SKM-1 (cell line): Measurements from ENCODE around the gene EEPD1.
A peak's percentile ranks its signal among the peaks of the same experiment; 100 is the strongest.

ENCODE experiments used
- DNase-seq: peaks from one replicate; lab custom pipeline; 2025; ENCODE audit not compliant: unreplicated experiment; lab: John Stamatoyannopoulos, UW

The EEPD1 gene

DNA sequence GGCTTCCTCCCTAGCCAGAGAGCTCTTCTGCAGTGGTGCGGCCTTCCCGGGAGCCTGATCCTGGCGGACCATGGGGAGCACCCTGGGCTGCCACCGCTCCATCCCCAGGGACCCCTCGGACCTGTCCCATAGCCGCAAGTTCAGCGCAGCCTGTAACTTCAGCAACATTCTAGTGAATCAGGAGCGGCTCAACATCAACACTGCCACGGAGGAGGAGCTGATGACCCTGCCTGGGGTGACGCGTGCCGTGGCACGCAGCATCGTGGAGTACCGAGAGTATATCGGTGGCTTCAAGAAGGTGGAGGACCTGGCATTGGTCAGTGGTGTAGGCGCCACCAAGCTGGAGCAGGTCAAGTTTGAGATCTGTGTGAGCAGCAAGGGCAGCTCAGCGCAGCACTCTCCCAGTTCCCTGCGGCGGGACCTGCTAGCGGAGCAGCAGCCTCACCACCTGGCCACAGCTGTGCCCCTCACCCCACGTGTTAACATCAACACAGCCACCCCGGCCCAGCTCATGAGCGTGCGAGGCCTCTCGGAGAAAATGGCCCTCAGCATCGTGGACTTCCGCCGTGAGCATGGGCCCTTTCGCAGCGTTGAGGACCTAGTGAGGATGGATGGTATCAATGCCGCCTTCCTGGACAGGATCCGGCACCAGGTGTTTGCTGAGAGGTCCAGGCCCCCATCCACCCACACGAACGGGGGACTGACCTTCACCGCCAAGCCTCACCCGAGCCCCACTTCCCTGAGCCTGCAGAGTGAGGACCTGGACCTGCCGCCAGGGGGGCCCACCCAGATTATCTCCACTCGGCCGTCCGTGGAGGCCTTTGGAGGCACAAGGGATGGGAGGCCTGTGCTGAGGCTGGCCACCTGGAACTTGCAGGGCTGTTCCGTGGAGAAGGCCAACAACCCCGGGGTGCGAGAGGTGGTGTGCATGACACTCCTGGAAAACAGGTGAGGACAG lies 1.5 kb downstream of the EEPD1 start:
- no peak for DNase-seq

DNA sequence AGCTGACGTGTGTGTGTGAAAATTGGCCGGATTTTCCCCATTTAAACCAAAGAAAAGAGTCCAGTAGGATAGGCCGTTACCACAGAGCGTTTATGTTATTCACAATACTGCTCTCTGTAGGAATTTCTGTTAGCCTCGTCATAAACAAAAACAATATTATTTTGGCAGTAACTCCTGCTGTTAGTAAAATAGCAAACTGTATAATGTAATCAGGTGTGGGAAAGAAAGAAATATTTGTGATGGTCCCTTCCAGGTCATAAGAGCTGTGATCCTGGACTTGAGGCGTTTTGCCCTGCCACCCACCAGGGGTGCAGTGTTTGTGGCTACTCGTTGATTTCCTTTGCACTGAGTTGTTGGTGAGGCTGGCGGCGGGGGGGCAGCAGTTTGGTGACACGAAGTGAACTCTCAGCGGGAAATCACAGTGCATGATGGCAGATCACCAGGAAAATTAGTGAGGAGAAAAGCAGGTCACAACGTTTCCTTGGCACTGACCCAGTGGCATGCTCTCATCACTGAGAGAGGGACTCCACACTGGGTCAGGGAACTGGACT lies 2.8 kb downstream of the EEPD1 start:
- no peak for DNase-seq

DNA sequence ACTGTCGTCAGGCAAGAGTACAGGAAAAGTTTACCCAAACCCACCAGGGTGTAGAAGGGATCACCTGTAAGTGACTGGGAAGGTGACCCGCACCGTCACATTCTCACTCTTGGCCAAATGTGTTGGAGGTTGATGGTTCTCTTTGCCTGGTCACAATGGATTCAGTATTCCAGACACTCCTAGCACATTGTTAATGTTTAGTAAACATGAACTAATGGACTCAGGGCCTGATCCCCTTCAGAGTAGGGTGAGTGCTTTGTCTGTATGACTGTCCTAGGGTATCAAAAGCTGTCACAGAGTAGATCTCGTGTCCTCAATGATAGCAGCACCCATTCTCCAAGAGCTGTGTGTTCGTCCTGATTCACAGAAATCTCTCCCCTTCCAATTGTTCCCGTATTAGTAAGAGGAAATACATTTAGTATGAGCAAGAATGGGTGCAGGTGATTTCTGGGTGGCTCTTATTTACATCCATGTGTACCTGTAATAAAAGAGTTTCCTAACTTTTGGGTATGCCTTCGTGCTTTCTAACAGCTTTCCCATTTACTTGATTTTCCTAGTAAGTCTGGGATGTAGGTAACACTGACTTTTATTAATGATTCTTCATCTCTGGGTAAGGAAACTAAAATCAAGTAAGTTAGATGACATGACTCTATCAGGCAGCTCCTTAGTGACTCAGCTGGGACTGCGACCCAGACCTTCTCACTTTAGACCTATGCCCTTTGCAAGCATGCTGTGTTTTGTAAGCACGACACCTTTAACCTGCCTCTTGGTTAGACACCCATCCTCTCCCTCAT lies 4.7 kb downstream of the EEPD1 start:
- DNase-seq, result no peak

DNA sequence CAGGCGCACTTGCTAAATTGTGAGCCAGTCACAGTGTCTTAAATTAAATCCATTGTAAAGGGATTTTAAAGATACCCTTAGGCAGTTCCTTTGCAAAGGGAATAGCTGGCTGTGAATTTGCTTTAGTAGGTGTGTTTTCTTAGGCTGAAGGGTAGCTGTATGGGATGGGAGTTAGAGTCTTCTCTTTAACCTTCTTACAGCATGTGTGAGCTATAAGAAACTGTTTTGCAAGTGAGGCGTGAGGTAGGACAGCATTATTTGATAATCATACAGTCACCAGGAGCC lies 5.2 kb downstream of the EEPD1 start:
- no peak for DNase-seq

DNA sequence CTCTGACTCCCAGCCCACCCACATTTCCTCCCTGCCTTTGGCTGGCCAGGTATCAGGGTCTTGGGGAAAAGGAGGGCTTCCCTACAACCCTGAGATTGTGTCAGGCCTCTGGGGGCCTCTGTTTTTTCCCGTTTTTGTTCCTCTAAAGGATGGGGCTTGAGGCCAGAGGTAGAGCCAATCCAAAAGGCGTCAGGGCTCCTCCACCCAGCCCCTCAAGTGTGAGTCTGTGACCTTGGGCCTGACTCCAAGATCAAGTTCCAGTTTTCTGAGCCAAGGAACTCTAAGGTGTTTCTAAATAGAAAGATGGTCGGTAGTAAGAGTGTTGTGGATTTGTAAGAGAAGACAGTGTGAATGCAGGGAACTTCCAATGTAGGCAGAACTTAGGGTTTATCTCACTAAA lies 6.6 kb downstream of the EEPD1 start:
- DNase-seq, result no peak

DNA sequence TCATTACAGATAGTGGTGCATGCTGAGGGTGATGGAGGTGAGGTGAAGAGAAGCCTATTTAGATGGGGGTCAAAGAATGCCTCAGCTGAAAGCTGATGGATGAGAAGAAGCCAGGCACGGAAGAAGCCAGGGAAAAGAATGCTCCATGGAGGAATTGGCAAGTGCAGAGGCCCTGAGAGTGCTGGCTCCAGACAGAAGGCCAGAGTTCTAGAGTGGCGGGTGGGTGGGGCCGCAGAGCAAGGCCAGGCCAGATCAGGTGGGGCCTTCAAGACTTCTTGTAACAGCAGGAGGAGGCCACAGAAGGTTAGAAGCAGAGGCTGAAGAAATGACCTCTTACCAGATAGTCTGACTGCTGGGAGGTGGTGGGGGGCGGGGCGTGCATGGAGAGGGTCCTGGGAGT lies 7.3 kb downstream of the EEPD1 start:
- DNase-seq, result no peak

DNA sequence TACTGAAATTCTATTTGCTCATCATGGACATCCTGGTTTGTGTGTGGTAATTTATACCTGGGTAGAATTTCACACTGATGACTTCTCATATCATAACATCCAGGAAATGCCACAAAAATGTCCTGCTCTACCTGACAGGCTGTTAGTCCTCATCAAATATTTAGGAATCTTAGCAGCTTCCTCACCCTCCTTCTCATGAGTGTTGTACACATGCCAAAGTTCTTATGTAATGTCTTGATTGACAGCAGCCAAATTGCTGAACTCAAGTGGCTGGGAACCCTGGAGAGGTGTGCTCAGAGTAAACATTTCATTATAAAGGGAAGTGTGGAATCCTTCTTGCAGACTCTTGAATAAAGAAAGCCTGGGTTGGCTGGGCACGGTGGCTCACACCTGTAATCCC lies 8.9 kb downstream of the EEPD1 start:
- no peak for DNase-seq

DNA sequence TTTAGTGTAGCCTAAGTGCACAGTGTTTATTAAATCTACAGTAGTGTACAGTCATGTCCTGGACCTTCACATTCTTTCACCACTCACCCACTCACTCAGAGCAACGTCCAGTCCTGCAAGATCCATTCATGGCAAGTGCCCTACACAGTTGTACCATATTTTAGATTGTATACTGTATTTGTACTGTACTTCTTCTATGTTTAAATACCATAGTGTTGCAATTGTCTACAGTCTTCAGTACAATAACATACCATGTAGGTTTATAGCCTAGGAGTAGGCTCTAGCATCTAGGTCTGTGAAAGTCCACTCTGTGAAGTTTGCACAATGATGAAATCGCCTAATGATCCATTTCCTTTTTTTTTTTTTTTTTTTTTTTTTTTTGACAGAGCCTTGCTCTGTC lies 12.0 kb downstream of the EEPD1 start:
- DNase-seq, result peak; percentile 25

DNA sequence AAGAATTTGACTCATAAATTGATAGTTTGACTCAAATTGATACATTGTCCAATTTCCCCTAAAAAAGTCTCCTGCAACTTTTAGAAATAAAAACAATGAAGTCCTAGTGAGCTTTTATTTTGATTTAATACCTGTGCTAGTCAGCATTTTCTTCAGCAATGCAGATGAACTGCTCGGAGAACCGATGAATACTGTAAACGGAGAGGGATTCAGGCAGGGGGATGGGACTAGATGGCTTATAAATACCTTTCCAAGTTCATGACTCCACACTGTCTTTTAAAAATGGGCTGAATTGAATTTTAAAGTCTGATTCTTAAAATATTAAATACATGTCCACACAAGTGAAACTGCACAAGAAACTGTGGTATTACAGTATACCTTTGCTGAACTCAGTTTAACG lies 12.7 kb downstream of the EEPD1 start:
- DNase-seq, result no peak

DNA sequence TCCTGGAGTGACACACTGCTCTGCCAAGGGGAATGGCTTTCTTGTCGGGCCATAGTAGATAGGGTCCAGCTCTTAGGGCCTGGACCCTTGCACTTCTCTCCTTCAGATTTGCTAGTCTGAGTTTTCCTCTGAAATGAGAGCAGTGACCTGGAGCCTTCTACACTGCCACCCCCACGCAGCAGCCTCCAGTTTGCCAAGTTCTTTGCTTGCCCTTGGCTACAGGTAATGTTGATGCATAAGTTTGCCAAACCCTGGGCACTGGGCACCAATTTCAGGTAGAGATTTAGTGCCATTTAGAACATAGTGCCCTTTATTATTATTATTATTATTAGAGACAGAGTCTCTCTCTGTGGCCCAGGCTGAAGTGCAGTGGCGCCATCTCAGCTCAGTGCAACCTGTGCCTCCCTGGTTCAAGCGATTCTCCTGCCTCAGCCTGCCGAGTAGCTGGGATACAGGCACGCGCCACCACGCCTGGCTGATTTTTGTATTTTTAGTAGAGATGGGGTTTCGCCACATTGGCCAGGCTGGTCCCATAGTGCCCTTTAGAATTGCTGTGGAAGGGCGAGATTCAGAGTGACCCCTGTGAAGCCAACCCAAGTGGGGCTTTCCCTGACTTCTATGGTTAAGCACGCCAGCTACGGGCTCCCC lies 14.5 kb downstream of the EEPD1 start:
- DNase-seq, result no peak

DNA sequence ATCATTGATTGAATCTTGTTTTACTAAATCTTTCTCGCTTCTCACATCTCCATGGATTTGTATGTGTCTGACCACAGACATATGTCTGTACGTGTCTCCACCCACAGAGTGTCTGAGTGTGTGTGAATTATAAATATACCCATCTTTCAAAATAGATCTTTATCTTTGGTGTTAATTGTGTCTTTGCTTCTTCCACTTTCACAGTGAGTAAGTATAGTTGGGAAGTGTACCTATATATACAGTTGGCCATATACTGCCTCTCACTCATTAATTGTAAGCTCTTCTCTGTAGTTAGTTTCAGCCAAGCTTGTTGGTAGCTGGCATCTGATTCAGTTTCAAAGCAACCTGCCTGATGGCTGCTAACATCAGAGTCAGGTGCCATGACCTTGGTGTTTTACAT lies 18.4 kb downstream of the EEPD1 start:
- no peak for DNase-seq

DNA sequence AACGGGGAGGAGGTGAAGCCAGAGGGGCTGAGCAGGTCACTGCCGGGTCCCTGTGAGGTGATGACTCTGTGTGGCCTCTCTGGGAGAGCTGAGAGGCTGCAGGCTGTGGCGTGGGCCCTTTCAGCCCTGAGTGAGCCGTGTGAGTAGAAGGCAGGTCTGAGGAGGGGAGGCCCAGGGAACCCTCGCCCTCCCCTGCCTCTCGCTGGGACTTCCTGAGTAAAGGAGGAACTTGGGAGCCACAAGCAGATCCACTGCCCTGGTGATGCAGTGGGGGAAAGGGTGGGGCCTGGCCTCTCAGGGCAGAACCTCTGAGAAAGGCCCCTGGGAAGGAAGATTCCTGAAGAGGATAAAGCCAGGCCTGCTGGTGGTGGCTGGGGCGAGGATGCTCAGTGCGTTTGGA lies 22.8 kb downstream of the EEPD1 start:
- peak; percentile 63 for DNase-seq

DNA sequence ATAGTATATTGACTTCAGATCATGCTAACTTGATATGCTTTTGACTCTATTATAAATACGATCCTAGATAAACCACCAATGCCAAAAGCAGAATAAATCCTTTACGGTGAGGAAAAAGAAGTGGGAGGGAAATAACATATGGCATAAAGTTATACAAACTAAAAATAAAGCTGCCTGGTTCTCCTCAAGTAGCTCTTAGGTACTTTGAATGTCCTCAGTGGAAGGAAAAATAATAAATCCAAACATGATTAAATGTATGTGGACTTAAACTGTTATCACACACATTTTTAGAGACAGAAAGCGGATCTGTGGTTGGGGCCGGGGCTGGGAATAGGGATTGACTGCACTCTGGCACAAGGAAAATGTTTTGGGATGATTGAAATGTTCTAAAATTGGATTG lies 23.6 kb downstream of the EEPD1 start:
- DNase-seq, result no peak

DNA sequence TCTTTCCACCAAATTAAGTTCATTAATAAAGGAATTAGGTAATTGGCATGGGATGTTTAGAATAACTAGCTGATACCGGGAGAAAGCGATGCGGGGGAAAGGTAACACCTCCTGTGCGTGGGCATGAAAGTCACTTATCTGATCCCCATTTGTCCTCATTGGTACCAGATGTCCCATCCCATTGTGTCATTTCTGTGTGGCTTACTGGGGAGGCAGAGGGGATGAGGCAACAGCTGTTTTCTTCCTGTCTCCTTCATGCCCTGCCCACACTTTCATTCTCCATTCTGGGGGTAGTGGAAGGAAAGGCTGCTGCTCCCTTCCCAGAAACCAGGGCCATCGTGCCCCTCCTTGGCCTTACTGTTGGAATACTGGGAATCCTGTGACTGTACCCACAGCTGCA lies 27.1 kb downstream of the EEPD1 start:
- DNase-seq, result no peak

DNA sequence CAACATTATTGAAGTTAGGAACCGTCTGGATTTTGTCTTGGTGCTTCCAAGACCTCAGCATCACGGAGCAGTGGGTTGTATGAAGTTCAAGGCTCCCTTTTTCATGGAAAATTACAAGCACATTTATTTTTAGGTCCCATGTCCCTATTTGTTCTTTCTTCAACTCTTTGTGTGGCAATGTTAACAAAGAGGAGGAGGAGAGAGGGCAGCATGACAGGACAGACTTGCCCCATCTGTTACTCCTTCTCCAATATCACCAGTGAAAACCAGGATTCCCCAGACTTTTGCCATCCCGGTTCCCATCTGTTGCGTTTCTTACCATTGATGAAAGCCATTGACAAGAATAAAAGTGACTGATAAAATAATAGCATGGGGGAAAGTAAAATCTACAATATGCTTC lies 28.6 kb downstream of the EEPD1 start:
- no peak for DNase-seq

DNA sequence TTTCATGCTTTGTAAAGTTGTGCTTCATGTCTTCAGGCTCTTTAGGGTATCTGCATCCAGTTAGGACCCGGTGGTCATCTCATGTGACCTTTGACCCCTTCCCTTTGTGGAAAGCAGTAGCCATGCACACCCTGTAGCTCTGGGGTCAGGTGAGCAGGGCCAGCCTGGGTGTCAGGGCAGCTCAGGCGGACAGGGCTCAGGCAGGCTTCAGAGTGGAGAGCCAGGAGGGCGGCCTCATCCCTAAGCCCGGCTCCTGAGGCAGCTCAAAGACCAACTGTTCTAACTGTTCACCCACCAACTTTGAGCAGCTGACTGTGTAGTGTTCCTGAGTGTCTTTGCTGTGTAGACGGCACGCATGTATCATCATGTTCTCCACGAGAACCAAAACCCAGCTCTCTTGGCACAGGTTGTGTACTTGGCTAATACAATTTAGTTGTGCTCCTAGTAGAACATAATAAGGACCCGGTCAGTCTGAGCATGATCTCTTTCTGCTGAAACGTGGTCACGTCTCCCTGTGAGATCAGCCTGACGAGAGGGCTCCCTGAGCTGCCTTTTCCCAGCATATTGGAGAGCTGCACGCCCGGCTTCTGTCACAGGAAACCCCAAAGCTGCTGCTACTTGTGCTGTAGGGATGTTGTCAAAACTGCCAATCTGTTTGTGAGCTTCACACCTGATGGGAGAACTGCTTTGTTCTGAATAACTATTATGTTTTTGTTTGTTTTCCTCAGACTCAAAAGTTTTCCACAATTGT lies 30.0 kb downstream of the EEPD1 start:
- no peak for DNase-seq

DNA sequence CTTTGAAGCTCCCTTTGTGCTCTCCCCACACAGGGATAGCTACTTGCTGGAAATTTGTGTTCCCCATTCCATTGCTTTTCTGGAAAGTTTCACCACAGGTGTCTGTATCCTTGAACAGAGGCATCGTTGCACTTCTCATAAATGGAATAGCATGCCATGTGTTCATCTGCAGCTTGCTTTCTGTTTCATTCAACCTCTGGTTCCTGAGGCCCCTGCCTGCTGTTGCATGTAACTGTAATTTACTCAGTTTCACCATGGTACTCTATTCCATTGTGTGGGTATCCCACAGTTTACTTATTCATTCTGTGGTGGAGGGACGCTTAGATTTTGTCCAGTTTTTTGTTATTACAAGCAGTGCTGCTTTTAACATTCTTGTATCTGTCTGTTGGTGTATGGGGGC lies 32.0 kb downstream of the EEPD1 start:
- no peak for DNase-seq

DNA sequence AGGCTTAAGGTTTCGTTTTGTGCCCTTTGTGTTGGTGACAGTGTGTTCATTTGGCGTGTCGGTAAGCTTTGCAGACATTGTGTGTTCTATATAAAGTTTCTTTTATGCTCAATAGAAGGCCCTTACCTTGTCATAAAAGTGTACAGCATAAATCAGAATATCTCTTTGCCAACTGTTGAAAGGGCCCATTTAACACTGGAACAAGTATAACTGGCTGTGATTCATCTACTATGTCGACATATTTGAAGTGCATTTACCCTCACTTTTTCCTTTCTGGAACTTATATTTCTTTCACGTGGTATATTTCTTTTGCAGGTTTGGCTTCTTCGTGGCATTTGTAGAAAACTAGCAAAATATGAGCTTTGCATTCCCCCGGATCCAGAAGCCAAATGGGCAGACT lies 32.7 kb downstream of the EEPD1 start:
- DNase-seq, result no peak

DNA sequence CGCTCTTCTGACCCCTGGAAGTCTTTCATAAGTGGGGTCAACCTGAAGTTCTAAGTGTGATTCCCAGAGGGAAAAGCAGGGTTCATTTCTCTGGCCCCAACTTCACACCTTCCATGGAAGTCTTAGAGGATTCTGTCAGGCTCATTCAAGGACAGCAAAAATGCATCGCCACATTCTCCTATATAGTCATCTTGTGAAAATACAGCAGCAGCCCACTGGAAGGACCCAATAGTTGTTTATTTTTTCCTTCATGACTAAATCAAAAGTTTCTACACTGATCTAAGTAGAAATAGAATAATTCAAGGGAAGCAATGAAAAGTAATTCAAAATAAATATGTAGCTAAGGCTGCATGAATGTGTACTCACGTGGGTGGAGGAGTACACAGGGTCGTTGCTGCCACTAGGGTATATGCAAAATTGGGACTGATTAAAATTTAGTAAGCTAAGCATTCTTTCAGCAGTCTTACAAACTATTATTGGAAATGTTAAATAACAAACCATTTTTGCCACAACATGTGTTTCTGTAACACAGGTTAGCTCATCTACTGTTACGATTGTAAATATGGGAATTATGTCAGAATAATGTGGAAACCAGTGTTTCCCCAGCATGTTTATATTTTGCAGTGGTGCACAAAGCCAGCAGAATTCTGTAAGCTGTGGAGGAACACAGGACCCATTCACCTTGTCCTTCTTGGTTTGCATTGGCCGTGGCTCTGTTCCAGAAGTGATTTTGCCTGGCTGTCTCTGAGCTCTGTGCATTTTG lies 33.5 kb downstream of the EEPD1 start:
- DNase-seq, result no peak

DNA sequence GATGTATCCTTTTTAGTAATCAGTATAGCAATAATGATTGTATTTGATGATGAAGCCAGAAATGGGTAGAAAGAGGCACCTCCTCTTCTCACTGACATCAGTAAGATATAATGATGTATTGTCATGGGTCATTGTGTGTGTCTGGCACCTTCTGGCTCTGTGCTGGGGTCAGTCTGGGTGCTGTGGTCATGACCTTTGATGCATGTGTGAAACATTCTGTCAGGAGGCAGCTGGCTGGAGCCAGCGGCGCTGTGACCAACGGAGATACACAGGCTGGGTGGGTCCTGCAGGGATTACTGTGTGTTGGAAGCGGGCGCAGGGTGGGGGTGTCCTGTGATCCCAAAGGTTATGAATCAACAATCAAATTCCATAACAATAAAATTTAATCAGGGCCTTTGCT lies 35.2 kb downstream of the EEPD1 start:
- no peak for DNase-seq
